ENCODE data around the gene OGFOD3.

OGFOD3 gene

GRCh38 chr17:82391496-82392066, 26.8 kb downstream of the OGFOD3 start:
- FAIRE-seq (no peak), DNase-seq (ENCODE audit: insufficient read length, low spot score) (no peak)
- no peak for TF ChIP-seq POLR2A (IDR thresholded peaks at IDR 0.05; ENCODE audit: low read depth, low read length)
- TF ChIP-seq TAF1 (IDR thresholded peaks at IDR 0.05; ENCODE audit: low read depth, low read length) = no peak
- TF ChIP-seq POU2F2 (IDR thresholded peaks at IDR 0.05; ENCODE audit: low read depth, low read length) = no peak
- no peak for TF ChIP-seq POLR2AphosphoS5 (IDR thresholded peaks at IDR 0.05; ENCODE audit: low read depth, low read length)
- TF ChIP-seq PAX5 (IDR thresholded peaks at IDR 0.05; ENCODE audit: insufficient read depth, low read length, severe bottlenecking) = no peak

- FAIRE-seq (no peak), DNase-seq (ENCODE audit: insufficient read length, low spot score) (no peak)
- TF ChIP-seq PAX5 (IDR thresholded peaks at IDR 0.05; ENCODE audit: insufficient read depth, low read length, severe bottlenecking) = no peak
- TF ChIP-seq SPI1 (IDR thresholded peaks at IDR 0.05; ENCODE audit: low read depth, low read length) = no peak
- TF ChIP-seq POLR2AphosphoS5 (IDR thresholded peaks at IDR 0.05; ENCODE audit: low read depth, low read length) = no peak
- TF ChIP-seq TAF1 (IDR thresholded peaks at IDR 0.05; ENCODE audit: low read depth, low read length) = no peak
- no peak for TF ChIP-seq POLR2A (IDR thresholded peaks at IDR 0.05; ENCODE audit: low read depth, low read length)
- no peak for TF ChIP-seq POU2F2 (IDR thresholded peaks at IDR 0.05; ENCODE audit: low read depth, low read length)
Observed at GRCh38 chr17:82390860-82391435, 27.4 kb downstream of the OGFOD3 start.

GRCh38 chr17:82390015-82390859, 28.1 kb downstream of the OGFOD3 start:
- FAIRE-seq (no peak), DNase-seq (ENCODE audit: insufficient read length, low spot score) (no peak)
- TF ChIP-seq POLR2AphosphoS5 (IDR thresholded peaks at IDR 0.05; ENCODE audit: low read depth, low read length) (no peak), POU2F2 (IDR thresholded peaks at IDR 0.05; ENCODE audit: low read depth, low read length) (no peak), PAX5 (IDR thresholded peaks at IDR 0.05; ENCODE audit: insufficient read depth, low read length, severe bottlenecking) (no peak), POLR2A (IDR thresholded peaks at IDR 0.05; ENCODE audit: low read depth, low read length) (no peak), SPI1 (IDR thresholded peaks at IDR 0.05; ENCODE audit: low read depth, low read length) (no peak), TAF1 (IDR thresholded peaks at IDR 0.05; ENCODE audit: low read depth, low read length) (no peak)

GRCh38 chr17:82389379-82389778, 29.0 kb downstream of the OGFOD3 start:
- FAIRE-seq (no peak), DNase-seq (ENCODE audit: insufficient read length, low spot score) (no peak)
- TF ChIP-seq PAX5 (IDR thresholded peaks at IDR 0.05; ENCODE audit: insufficient read depth, low read length, severe bottlenecking) = no peak

- no peak for TF ChIP-seq POLR2AphosphoS5 (IDR thresholded peaks at IDR 0.05; ENCODE audit: low read depth, low read length)
- TF ChIP-seq TAF1 (IDR thresholded peaks at IDR 0.05; ENCODE audit: low read depth, low read length) = no peak
- no peak for TF ChIP-seq POU2F2 (IDR thresholded peaks at IDR 0.05; ENCODE audit: low read depth, low read length)
- TF ChIP-seq POLR2A (IDR thresholded peaks at IDR 0.05; ENCODE audit: low read depth, low read length) = no peak
- TF ChIP-seq SPI1 (IDR thresholded peaks at IDR 0.05; ENCODE audit: low read depth, low read length) = no peak
- no peak for TF ChIP-seq PAX5 (IDR thresholded peaks at IDR 0.05; ENCODE audit: insufficient read depth, low read length, severe bottlenecking)
- DNase-seq (ENCODE audit: insufficient read length, low spot score) (no peak), FAIRE-seq (no peak)
Observed at GRCh38 chr17:82388922-82389283, 29.5 kb downstream of the OGFOD3 start.

- TF ChIP-seq PAX5 (IDR thresholded peaks at IDR 0.05; ENCODE audit: insufficient read depth, low read length, severe bottlenecking) = no peak
- TF ChIP-seq POLR2AphosphoS5 (IDR thresholded peaks at IDR 0.05; ENCODE audit: low read depth, low read length) = no peak
- no peak for TF ChIP-seq SPI1 (IDR thresholded peaks at IDR 0.05; ENCODE audit: low read depth, low read length)
- no peak for TF ChIP-seq POU2F2 (IDR thresholded peaks at IDR 0.05; ENCODE audit: low read depth, low read length)
- no peak for TF ChIP-seq POLR2A (IDR thresholded peaks at IDR 0.05; ENCODE audit: low read depth, low read length)
- no peak for TF ChIP-seq TAF1 (IDR thresholded peaks at IDR 0.05; ENCODE audit: low read depth, low read length)
- no peak for FAIRE-seq
- no peak for DNase-seq (ENCODE audit: insufficient read length, low spot score)
Observed at GRCh38 chr17:82388223-82388921, 30.0 kb downstream of the OGFOD3 start.

GRCh38 chr17:82387705-82388106, 30.7 kb downstream of the OGFOD3 start:
- no peak for FAIRE-seq
- TF ChIP-seq TAF1 (IDR thresholded peaks at IDR 0.05; ENCODE audit: low read depth, low read length) (no peak), SPI1 (IDR thresholded peaks at IDR 0.05; ENCODE audit: low read depth, low read length) (no peak), PAX5 (IDR thresholded peaks at IDR 0.05; ENCODE audit: insufficient read depth, low read length, severe bottlenecking) (no peak), POU2F2 (IDR thresholded peaks at IDR 0.05; ENCODE audit: low read depth, low read length) (no peak), POLR2AphosphoS5 (IDR thresholded peaks at IDR 0.05; ENCODE audit: low read depth, low read length) (no peak), POLR2A (IDR thresholded peaks at IDR 0.05; ENCODE audit: low read depth, low read length) (no peak)
- DNase-seq (ENCODE audit: insufficient read length, low spot score) = no peak

- DNase-seq (ENCODE audit: insufficient read length, low spot score) (no peak), FAIRE-seq (no peak)
- TF ChIP-seq TAF1 (IDR thresholded peaks at IDR 0.05; ENCODE audit: low read depth, low read length) (no peak), PAX5 (IDR thresholded peaks at IDR 0.05; ENCODE audit: insufficient read depth, low read length, severe bottlenecking) (no peak), POLR2AphosphoS5 (IDR thresholded peaks at IDR 0.05; ENCODE audit: low read depth, low read length) (no peak), POLR2A (IDR thresholded peaks at IDR 0.05; ENCODE audit: low read depth, low read length) (no peak), POU2F2 (IDR thresholded peaks at IDR 0.05; ENCODE audit: low read depth, low read length) (no peak), SPI1 (IDR thresholded peaks at IDR 0.05; ENCODE audit: low read depth, low read length) (no peak)
Observed at GRCh38 chr17:82386881-82387704, 31.3 kb downstream of the OGFOD3 start.

All from GM12891 (cell line).